ENCODE measurements around the gene ADAMTS10. TPM values are rescaled to one million over a fixed set of nuclear protein-coding genes. Genes with fewer than 3 reads are reported as not detected.
"Not testable (repeated sequence)": the region's sequence is repeated elsewhere in the genome, so short reads cannot be mapped to it uniquely, and the experiment has no call there.

Gene ADAMTS10
- total RNA-seq, 4 donors from 2014 or later = 5.2 to 62.8 (median 20.7) TPM

GRCh38 chr19:8626842-8627241, 16.3 kb upstream of the ADAMTS10 start:
- 74 to 79% methylated on average over 7 to 8 of the region's 8 CpGs for WGBS, 2 donors (ENCODE audit: low coverage in 1 of 2)
- Histone ChIP-seq H3K27me3 (no peaks in the 10 kb centered on the region), H3K27ac (no peak overlapping the region), H3K9me3 (no peaks in the 10 kb centered on the region), H3K4me3 (no peak overlapping the region), H3K36me3 (no peaks in the 10 kb centered on the region), H3K4me1 (peaks cover 0 to 4% (median 0%) of the 10 kb centered on the region in 4 donors)
- TF ChIP-seq CTCF (IDR thresholded peaks at IDR 0.05) (no peak), POLR2AphosphoS5 (IDR thresholded peaks at IDR 0.05) (no peak), EP300 (IDR thresholded peaks at IDR 0.05; ENCODE audit: low read depth) (no peak), POLR2A (IDR thresholded peaks at IDR 0.05) (no peak)
- in situ Hi-C loops (cut with MboI; ENCODE audit: low pct_ligation_motif_present in 1 of 4, low pct_unique_long_range_greater_than_20kb in 1 of 4, low sequenced_read_pairs in 3 of 4) = no loop called here
- intact Hi-C loops (cut with DNase I; ENCODE audit: low total_unique reads) = no loop called here
- DNase-seq = no peak

GRCh38 chr19:8622886-8623285, 12.4 kb upstream of the ADAMTS10 start:
- H3K4me3 ChIP-seq; DNase-seq; H3K4me1 ChIP-seq; H3K9me3 ChIP-seq; H3K27ac ChIP-seq; H3K27me3 ChIP-seq; H3K36me3 ChIP-seq; intact Hi-C loops (cut with DNase I; ENCODE audit: low total_unique reads); in situ Hi-C loops (cut with MboI; ENCODE audit: low pct_ligation_motif_present in 1 of 4, low pct_unique_long_range_greater_than_20kb in 1 of 4, low sequenced_read_pairs in 3 of 4): not testable (repeated sequence)
- 47% methylated on average over 4 of the region's 4 CpGs; no CpG with 5 or more reads in 1 of the 2 donors for WGBS, 2 donors (ENCODE audit: low coverage in 1 of 2)

- in situ Hi-C loops (cut with MboI; ENCODE audit: low pct_ligation_motif_present in 1 of 4, low pct_unique_long_range_greater_than_20kb in 1 of 4, low sequenced_read_pairs in 3 of 4) = no loop called here
- no peak for DNase-seq
- no peaks in the 10 kb centered on the region for H3K27me3 ChIP-seq
- no peaks in the 10 kb centered on the region for H3K36me3 ChIP-seq
- no peak overlapping the region for H3K4me3 ChIP-seq
- H3K27ac ChIP-seq = no peak overlapping the region
- TF ChIP-seq POLR2A (IDR thresholded peaks at IDR 0.05) (no peak), EP300 (IDR thresholded peaks at IDR 0.05; ENCODE audit: low read depth) (no peak), CTCF (IDR thresholded peaks at IDR 0.05) (no peak), POLR2AphosphoS5 (IDR thresholded peaks at IDR 0.05) (no peak)
- intact Hi-C loops (cut with DNase I; ENCODE audit: low total_unique reads) = no loop called here
- no peaks in the 10 kb centered on the region for H3K4me1 ChIP-seq
- 43 to 49% methylated on average over 5 to 8 of the region's 8 CpGs for WGBS, 2 donors (ENCODE audit: low coverage in 1 of 2)
- H3K9me3 ChIP-seq = no peaks in the 10 kb centered on the region
Measured at GRCh38 chr19:8618751-8619150, 8.2 kb upstream of the ADAMTS10 start.

- Histone ChIP-seq H3K4me3 (no peak overlapping the region), H3K36me3 (no peaks in the 10 kb centered on the region), H3K27me3 (no peaks in the 10 kb centered on the region), H3K4me1 (no peaks in the 10 kb centered on the region), H3K9me3 (no peaks in the 10 kb centered on the region), H3K27ac (no peak overlapping the region)
- 70% methylated on average over 3 to 4 of the region's 4 CpGs for WGBS, 2 donors (ENCODE audit: low coverage in 1 of 2)
- intact Hi-C loops (cut with DNase I; ENCODE audit: low total_unique reads) (no loop called here), in situ Hi-C loops (cut with MboI; ENCODE audit: low pct_ligation_motif_present in 1 of 4, low pct_unique_long_range_greater_than_20kb in 1 of 4, low sequenced_read_pairs in 3 of 4) (no loop called here)
- DNase-seq = no peak
- TF ChIP-seq POLR2AphosphoS5 (IDR thresholded peaks at IDR 0.05) (no peak), POLR2A (IDR thresholded peaks at IDR 0.05) (no peak), CTCF (IDR thresholded peaks at IDR 0.05) (no peak), EP300 (IDR thresholded peaks at IDR 0.05; ENCODE audit: low read depth) (no peak)
Measured at GRCh38 chr19:8617984-8618383, 7.5 kb upstream of the ADAMTS10 start.

- H3K4me1 ChIP-seq; H3K36me3 ChIP-seq; H3K9me3 ChIP-seq; in situ Hi-C loops (cut with MboI; ENCODE audit: low pct_ligation_motif_present in 1 of 4, low pct_unique_long_range_greater_than_20kb in 1 of 4, low sequenced_read_pairs in 3 of 4); H3K27me3 ChIP-seq; DNase-seq; intact Hi-C loops (cut with DNase I; ENCODE audit: low total_unique reads); H3K27ac ChIP-seq; H3K4me3 ChIP-seq: not testable (repeated sequence)
- WGBS, 2 donors (ENCODE audit: low coverage in 1 of 2) = 65 to 68% methylated on average over 14 to 15 of the region's 15 CpGs
Measured at GRCh38 chr19:8617325-8617724, 6.8 kb upstream of the ADAMTS10 start.
